Muscle of leg (tissue), 11 donors: ENCODE results near the gene FGD1. TPM values are rescaled to one million over a fixed set of nuclear protein-coding genes. Genes with fewer than 3 reads are reported as not detected.

Source experiments
- DNase-seq: peaks from one replicate; pipeline ENCODE4 v3.0.0; 2013
- H3K27ac ChIP-seq: one replicate; pipeline ENCODE4 v1.5.1; 2013; ENCODE audit warnings: mild to moderate bottlenecking, low read length, control low read depth
- H3K27me3 ChIP-seq: one replicate; pipeline ENCODE4 v1.6.1; 2013; ENCODE audit warnings: low read length; ENCODE audit not compliant: control insufficient read depth, insufficient read depth
- H3K36me3 ChIP-seq: one replicate; pipeline ENCODE4 v1.6.1; 2013; ENCODE audit warnings: low read length; ENCODE audit not compliant: control insufficient read depth, insufficient read depth
- H3K4me1 ChIP-seq: one replicate; pipeline ENCODE4 v1.6.1; 2013; ENCODE audit warnings: low read length; ENCODE audit not compliant: control insufficient read depth, insufficient read depth
- H3K4me3 ChIP-seq: one replicate; pipeline ENCODE4 v1.5.1; 2013; ENCODE audit warnings: low read length, control low read depth
- H3K9me3 ChIP-seq: replicated peaks from 2 replicates; pipeline ENCODE4 v1.6.1; 2013; ENCODE audit warnings: low read depth, low read length; ENCODE audit not compliant: control insufficient read depth
- WGBS: methylation state at CpG from one replicate; pipeline ENCODE4 v1.1.5; 2013; ENCODE audit warnings: missing lambda C conversion rate; ENCODE audit not compliant: insufficient coverage; 5-methylcytosine and 5-hydroxymethylcytosine counted together
- polyA plus RNA-seq, 8 donors: library from polyadenylated mRNA; unstranded; fragments of 120-200 nt; gene quantifications; one replicate each; pipeline versions ENCODE4 v1.2.1 to v1.2.3, GENCODE V29; 2013; ENCODE audit warnings: inconsistent platforms in 1 of 8, low replicate concordance in 1 of 8; ENCODE audit not compliant: insufficient read length in 8 of 8, insufficient read depth in 1 of 8
- total RNA-seq: library from RNA; stranded (reverse); fragments of 120-200 nt; gene quantifications from one replicate; pipeline ENCODE4 v1.2.4, GENCODE V29; 2013

FGD1 gene
- total and polyA plus RNA-seq, 9 donors: 7.0 to 24.8 (median 19.6) TPM

GRCh38 chrX:54479136-54480111 lies 16.6 kb downstream of the FGD1 start:
- H3K9me3 ChIP-seq: no peaks in the 10 kb centered on the region
- peaks cover 38% of the 10 kb centered on the region for H3K4me1 ChIP-seq
- peak; percentile 34 for DNase-seq
- no peaks in the 10 kb centered on the region for H3K36me3 ChIP-seq
- H3K27ac ChIP-seq: peak overlapping the region; percentile 13
- no peak overlapping the region for H3K4me3 ChIP-seq
- peaks cover 7% of the 10 kb centered on the region for H3K27me3 ChIP-seq
- 40% methylated on average over 1 of the region's 9 CpGs for WGBS

GRCh38 chrX:54473993-54474859 lies 21.8 kb downstream of the FGD1 start:
- Histone ChIP-seq H3K27me3 (no peaks in the 10 kb centered on the region), H3K27ac (no peak overlapping the region), H3K9me3 (no peaks in the 10 kb centered on the region), H3K4me1 (peaks cover 6% of the 10 kb centered on the region), H3K4me3 (no peak overlapping the region), H3K36me3 (peaks cover 10% of the 10 kb centered on the region)
- no peak for DNase-seq
- 81% methylated on average over 6 of the region's 10 CpGs for WGBS

GRCh38 chrX:54470054-54470760 lies 25.8 kb downstream of the FGD1 start:
- WGBS: 78% methylated on average over 13 of the region's 21 CpGs
- no peaks in the 10 kb centered on the region for H3K4me1 ChIP-seq

GRCh38 chrX:54452920-54453319 lies 43.1 kb downstream of the FGD1 start:
- Histone ChIP-seq H3K4me3 (no peak overlapping the region), H3K27me3 (no peaks in the 10 kb centered on the region), H3K4me1 (no peaks in the 10 kb centered on the region), H3K27ac (no peak overlapping the region), H3K9me3 (no peaks in the 10 kb centered on the region), H3K36me3 (peaks cover 23% of the 10 kb centered on the region)
- DNase-seq: peak; percentile 16
- WGBS: 0% methylated on average over 1 of the region's 2 CpGs

More at GRCh38 chrX:54470054-54470760, 25.8 kb downstream of the FGD1 start:
- Histone ChIP-seq H3K9me3 (no peaks in the 10 kb centered on the region), H3K36me3 (peaks cover 31% of the 10 kb centered on the region), H3K27ac (no peak overlapping the region), H3K27me3 (peaks cover 3% of the 10 kb centered on the region), H3K4me3 (no peak overlapping the region)
- no peak for DNase-seq

- no peak overlapping the region for H3K27ac ChIP-seq
- no peaks in the 10 kb centered on the region for H3K4me1 ChIP-seq
- DNase-seq: no peak
- peaks cover 24% of the 10 kb centered on the region for H3K36me3 ChIP-seq
- H3K9me3 ChIP-seq: no peaks in the 10 kb centered on the region
- H3K27me3 ChIP-seq: peaks cover 3% of the 10 kb centered on the region
- no peak overlapping the region for H3K4me3 ChIP-seq
These were observed 46.1 kb downstream of the FGD1 start for GRCh38 chrX:54449929-54450328.

GRCh38 chrX:54447461-54447860 lies 48.6 kb downstream of the FGD1 start:
- Histone ChIP-seq H3K4me1 (no peaks in the 10 kb centered on the region), H3K4me3 (no peak overlapping the region), H3K27ac (no peak overlapping the region), H3K9me3 (no peaks in the 10 kb centered on the region), H3K27me3 (peaks cover 6% of the 10 kb centered on the region), H3K36me3 (peaks cover 25% of the 10 kb centered on the region)
- no peak for DNase-seq
- WGBS: 66% methylated on average over 4 of the region's 5 CpGs

GRCh38 chrX:54446084-54446483 lies 50.0 kb downstream of the FGD1 start:
- Histone ChIP-seq H3K27me3 (peaks cover 6% of the 10 kb centered on the region), H3K36me3 (peaks cover 25% of the 10 kb centered on the region), H3K4me1 (peaks cover 5% of the 10 kb centered on the region), H3K4me3 (no peak overlapping the region), H3K9me3 (no peaks in the 10 kb centered on the region), H3K27ac (no peak overlapping the region)
- 71% methylated on average over 17 of the region's 17 CpGs for WGBS
- DNase-seq: no peak

- Histone ChIP-seq H3K36me3 (peaks cover 22% of the 10 kb centered on the region), H3K27me3 (peaks cover 9% of the 10 kb centered on the region), H3K27ac (no peak overlapping the region), H3K9me3 (no peaks in the 10 kb centered on the region), H3K4me1 (peaks cover 5% of the 10 kb centered on the region), H3K4me3 (no peak overlapping the region)
- DNase-seq: no peak
- WGBS: 69% methylated on average over 5 of the region's 6 CpGs
These were observed 51.3 kb downstream of the FGD1 start for GRCh38 chrX:54444752-54445151.

GRCh38 chrX:54442790-54443189 lies 53.2 kb downstream of the FGD1 start:
- H3K4me3 ChIP-seq: no peak overlapping the region
- H3K9me3 ChIP-seq: no peaks in the 10 kb centered on the region
- peaks cover 16% of the 10 kb centered on the region for H3K36me3 ChIP-seq
- H3K27ac ChIP-seq: no peak overlapping the region
- H3K27me3 ChIP-seq: peaks cover 9% of the 10 kb centered on the region
- H3K4me1 ChIP-seq: peaks cover 5% of the 10 kb centered on the region
- no peak for DNase-seq
